ENCODE results near the gene IL16. TPM values are rescaled to one million over a fixed set of nuclear protein-coding genes. Genes with fewer than 3 reads are reported as not detected.
A peak's percentile ranks its signal among the peaks of the same experiment; 100 is the strongest.

IL16 gene
- total and polyA plus RNA-seq, 5 donors = 3.1 to 5.1 (median 4.7) TPM

GRCh38 chr15:81225161-81225671, 28.5 kb downstream of the IL16 start:
- H3K27me3 ChIP-seq (ENCODE audit: control insufficient read depth, insufficient read depth) = no peaks in the 10 kb centered on the region
- peak overlapping the region; percentile 11 for H3K27ac ChIP-seq (ENCODE audit: low read length)
- peak; percentile 68 to 88 (median 82) for DNase-seq
- intact Hi-C loops (cut with DNase I) = no loop called here
- WGBS = 62% methylated on average over 10 of the region's 10 CpGs
- ATAC-seq = peak; percentile 65 to 74
- no peak overlapping the region for H3K4me3 ChIP-seq (ENCODE audit: low read length)
- H3K4me1 ChIP-seq (ENCODE audit: control insufficient read depth, insufficient read depth, low read length) = peaks cover 12% of the 10 kb centered on the region
- H3K9me3 ChIP-seq (ENCODE audit: control insufficient read depth, low read length) = no peaks in the 10 kb centered on the region

- H3K4me1 ChIP-seq (ENCODE audit: control insufficient read depth, insufficient read depth, low read length) = peaks cover 12% of the 10 kb centered on the region
- no peak overlapping the region for H3K27ac ChIP-seq (ENCODE audit: low read length)
- H3K27me3 ChIP-seq (ENCODE audit: control insufficient read depth, insufficient read depth) = no peaks in the 10 kb centered on the region
- no peak for ATAC-seq
- no peak overlapping the region for H3K4me3 ChIP-seq (ENCODE audit: low read length)
- DNase-seq = no peak
- intact Hi-C loops (cut with DNase I) = no loop called here
- no peaks in the 10 kb centered on the region for H3K9me3 ChIP-seq (ENCODE audit: control insufficient read depth, low read length)
- WGBS = 93% methylated on average over 5 of the region's 5 CpGs
These were observed 31.0 kb downstream of the IL16 start for GRCh38 chr15:81227716-81228115.

DNA sequence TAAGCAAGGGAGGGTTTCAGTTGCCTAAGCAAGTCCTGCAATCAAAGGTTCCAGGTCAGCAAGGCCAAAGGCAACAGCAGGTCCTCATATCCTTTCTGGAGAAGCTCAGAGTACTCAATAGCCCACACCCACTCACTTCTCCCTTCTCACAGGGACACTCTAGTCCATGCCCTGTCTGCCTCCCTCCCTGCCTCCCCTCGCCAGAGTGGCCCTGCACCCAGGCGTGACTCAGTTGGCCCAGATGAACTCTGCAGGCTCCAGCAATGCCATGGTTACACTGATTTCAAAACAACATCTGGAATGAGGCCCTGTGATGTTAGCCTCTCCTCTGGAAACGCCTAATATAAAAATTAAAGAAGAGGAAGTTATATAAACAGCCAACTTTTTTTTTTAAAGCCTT, 32.9 kb downstream of the IL16 start:
- Histone ChIP-seq H3K9me3 (ENCODE audit: control insufficient read depth, low read length) (no peaks in the 10 kb centered on the region), H3K4me1 (ENCODE audit: control insufficient read depth, insufficient read depth, low read length) (peaks cover 6% of the 10 kb centered on the region), H3K27me3 (ENCODE audit: control insufficient read depth, insufficient read depth) (no peaks in the 10 kb centered on the region), H3K27ac (ENCODE audit: low read length) (peak overlapping the region; percentile 67), H3K4me3 (ENCODE audit: low read length) (no peak overlapping the region)
- intact Hi-C loops (cut with DNase I) = no loop called here
- WGBS = 45% methylated on average over 3 of the region's 3 CpGs
- ATAC-seq (peak; percentile 91 to 92), DNase-seq (peak; percentile 76 to 87 (median 82))

DNA sequence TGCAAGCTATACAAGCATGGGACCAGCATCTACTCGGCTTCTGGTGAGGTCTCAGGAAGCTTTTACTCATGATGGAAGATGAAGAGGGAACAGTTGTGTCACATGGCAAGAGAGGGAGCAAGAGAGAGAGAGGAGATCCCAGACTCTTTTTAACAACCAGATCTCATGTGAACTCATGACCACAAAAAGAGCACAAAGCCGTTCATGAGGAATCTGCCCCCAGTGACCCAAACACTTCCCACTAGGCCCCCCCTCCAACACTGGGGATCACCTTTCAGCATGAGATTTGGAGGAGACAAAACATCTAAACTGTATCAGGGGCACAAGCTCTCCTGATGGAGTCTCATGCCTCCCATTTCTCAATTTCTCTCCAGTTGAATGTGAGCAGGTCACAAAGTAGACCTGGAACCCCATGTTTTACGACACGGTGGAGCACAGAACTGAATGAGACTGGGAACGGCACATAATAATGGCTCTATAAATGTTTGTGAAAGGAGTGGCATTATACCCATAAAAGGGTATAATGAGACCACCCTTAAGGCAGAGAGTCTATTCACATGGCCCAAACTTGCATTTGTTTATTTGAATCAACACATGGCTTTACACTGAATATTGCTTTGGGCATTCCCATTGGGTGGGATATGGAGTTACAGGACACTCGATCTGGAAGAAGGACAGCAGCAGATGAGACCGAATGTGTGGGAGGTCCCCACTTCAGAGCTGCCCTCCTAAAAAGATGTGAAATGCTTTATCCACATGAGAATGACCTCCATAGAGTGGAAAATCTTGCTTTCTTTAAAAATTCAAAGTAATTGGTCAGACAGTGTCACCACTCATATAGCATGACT, 38.8 kb downstream of the IL16 start:
- DNase-seq (no peak), ATAC-seq (no peak)
- Histone ChIP-seq H3K27ac (ENCODE audit: low read length) (no peak overlapping the region), H3K4me1 (ENCODE audit: control insufficient read depth, insufficient read depth, low read length) (peaks cover 2% of the 10 kb centered on the region), H3K27me3 (ENCODE audit: control insufficient read depth, insufficient read depth) (no peaks in the 10 kb centered on the region), H3K9me3 (ENCODE audit: control insufficient read depth, low read length) (no peaks in the 10 kb centered on the region), H3K4me3 (ENCODE audit: low read length) (no peak overlapping the region)
- intact Hi-C loops (cut with DNase I) = no loop called here
- WGBS = 92% methylated on average over 7 of the region's 7 CpGs

- ATAC-seq (peak; percentile 72 to 88), DNase-seq (peak in 1 of 3 donors; percentile 31)
- Histone ChIP-seq H3K4me3 (ENCODE audit: low read length) (no peak overlapping the region), H3K4me1 (ENCODE audit: control insufficient read depth, insufficient read depth, low read length) (no peaks in the 10 kb centered on the region), H3K9me3 (ENCODE audit: control insufficient read depth, low read length) (no peaks in the 10 kb centered on the region), H3K27ac (ENCODE audit: low read length) (peak overlapping the region; percentile 72), H3K27me3 (ENCODE audit: control insufficient read depth, insufficient read depth) (no peaks in the 10 kb centered on the region)
- intact Hi-C loops (cut with DNase I) = no loop called here
These were observed 42.5 kb downstream of the IL16 start for GRCh38 chr15:81239190-81239589.

GRCh38 chr15:81242778-81243177, 46.1 kb downstream of the IL16 start:
- Histone ChIP-seq H3K4me3 (ENCODE audit: low read length) (no peak overlapping the region), H3K4me1 (ENCODE audit: control insufficient read depth, insufficient read depth, low read length) (no peaks in the 10 kb centered on the region), H3K27ac (ENCODE audit: low read length) (no peak overlapping the region), H3K9me3 (ENCODE audit: control insufficient read depth, low read length) (no peaks in the 10 kb centered on the region), H3K27me3 (ENCODE audit: control insufficient read depth, insufficient read depth) (no peaks in the 10 kb centered on the region)
- intact Hi-C loops (cut with DNase I) = no loop called here
- WGBS = 64% methylated on average over 1 of the region's 1 CpG
- ATAC-seq = no peak
- DNase-seq = no peak

- Histone ChIP-seq H3K27me3 (ENCODE audit: control insufficient read depth, insufficient read depth) (no peaks in the 10 kb centered on the region), H3K9me3 (ENCODE audit: control insufficient read depth, low read length) (no peaks in the 10 kb centered on the region), H3K4me3 (ENCODE audit: low read length) (no peak overlapping the region), H3K4me1 (ENCODE audit: control insufficient read depth, insufficient read depth, low read length) (no peaks in the 10 kb centered on the region), H3K27ac (ENCODE audit: low read length) (no peak overlapping the region)
- no peak for ATAC-seq
- DNase-seq = no peak
- 92% methylated on average over 1 of the region's 1 CpG for WGBS
- intact Hi-C loops (cut with DNase I) = no loop called here
These were observed 47.6 kb downstream of the IL16 start for GRCh38 chr15:81244306-81244705.

- intact Hi-C loops (cut with DNase I) = no loop called here
- DNase-seq (no peak), ATAC-seq (no peak)
- no peaks in the 10 kb centered on the region for H3K9me3 ChIP-seq (ENCODE audit: control insufficient read depth, low read length)
- peaks cover 2% of the 10 kb centered on the region for H3K4me1 ChIP-seq (ENCODE audit: control insufficient read depth, insufficient read depth, low read length)
- no peak overlapping the region for H3K27ac ChIP-seq (ENCODE audit: low read length)
- 89% methylated on average over 2 of the region's 2 CpGs for WGBS
- H3K27me3 ChIP-seq (ENCODE audit: control insufficient read depth, insufficient read depth) = no peaks in the 10 kb centered on the region
- no peak overlapping the region for H3K4me3 ChIP-seq (ENCODE audit: low read length)
These were observed 57.2 kb downstream of the IL16 start for GRCh38 chr15:81253846-81254245.

DNA sequence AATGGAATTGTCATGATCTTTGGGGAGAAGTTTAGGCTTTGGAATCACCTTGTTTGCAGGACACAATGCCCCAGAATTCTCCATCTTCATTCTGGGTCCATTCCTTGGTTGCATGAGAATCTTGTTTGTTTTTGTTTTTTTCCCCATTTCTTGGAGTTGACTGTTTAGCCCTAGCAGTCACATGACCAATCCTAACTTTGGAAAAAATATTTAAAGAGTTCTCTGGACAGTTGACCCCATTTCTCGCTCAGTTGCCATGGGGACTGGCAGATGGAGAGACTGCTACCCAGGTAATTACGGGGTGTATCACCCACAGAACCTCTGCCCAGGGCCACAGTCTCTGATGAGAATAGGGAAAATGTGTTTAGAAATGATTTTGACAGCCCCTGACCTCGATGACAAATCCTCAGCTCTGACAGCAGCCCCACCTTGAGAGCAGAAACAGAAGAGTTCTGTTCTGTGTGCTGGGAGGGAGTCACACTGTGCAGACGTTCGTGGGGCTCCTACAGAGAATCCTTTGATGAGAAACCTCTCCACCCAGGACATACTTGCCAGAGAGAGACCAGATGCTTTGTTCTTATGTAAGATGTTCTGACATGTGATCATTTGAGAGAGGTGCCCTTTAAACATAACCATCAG, 57.7 kb downstream of the IL16 start:
- H3K27me3 ChIP-seq (ENCODE audit: control insufficient read depth, insufficient read depth) = no peaks in the 10 kb centered on the region
- WGBS = 60% methylated on average over 5 of the region's 5 CpGs
- intact Hi-C loops (cut with DNase I) = no loop called here
- no peak for ATAC-seq
- H3K9me3 ChIP-seq (ENCODE audit: control insufficient read depth, low read length) = no peaks in the 10 kb centered on the region
- peaks cover 2% of the 10 kb centered on the region for H3K4me1 ChIP-seq (ENCODE audit: control insufficient read depth, insufficient read depth, low read length)
- DNase-seq = no peak
- H3K27ac ChIP-seq (ENCODE audit: low read length) = no peak overlapping the region
- no peak overlapping the region for H3K4me3 ChIP-seq (ENCODE audit: low read length)

GRCh38 chr15:81254916-81255290, 58.2 kb downstream of the IL16 start:
- no peak for ATAC-seq
- no peak overlapping the region for H3K27ac ChIP-seq (ENCODE audit: low read length)
- intact Hi-C loops (cut with DNase I) = loop anchor here in 1 of 4 donors (5.0 kb wide), 1 partner anchor 103 kb away; no protein-coding TSS in a partner anchor

DNA sequence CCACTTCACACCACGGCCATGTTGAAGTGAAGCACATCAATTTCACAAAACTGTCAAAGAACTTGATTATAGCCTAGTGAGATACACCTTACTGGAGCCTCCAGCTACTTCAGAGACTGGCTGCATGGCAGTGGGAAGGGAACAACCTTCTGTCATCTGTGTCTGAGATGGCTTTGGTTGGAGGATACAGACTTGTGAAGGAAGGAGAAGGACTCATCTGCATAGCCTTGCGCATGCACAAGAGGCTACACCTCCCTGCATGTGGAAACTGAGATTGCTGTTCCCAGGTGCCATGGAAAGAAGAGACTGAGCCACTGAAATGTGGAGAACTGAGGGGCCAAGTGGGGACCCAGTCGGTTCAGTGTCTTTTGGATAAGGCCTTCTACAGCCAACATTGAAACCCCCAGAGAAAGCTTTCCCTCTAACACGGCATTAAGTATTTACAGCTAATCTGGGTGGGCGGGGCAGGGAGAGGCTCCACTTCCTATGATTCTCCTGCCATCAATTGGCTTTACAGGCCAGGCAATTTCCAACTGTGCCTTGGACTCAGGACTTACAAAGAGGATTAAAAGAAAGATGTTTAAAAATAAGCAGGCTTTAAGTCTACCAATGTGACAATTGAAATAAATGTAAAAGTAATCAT, 58.8 kb downstream of the IL16 start:
- ATAC-seq = no peak
- Histone ChIP-seq H3K27ac (ENCODE audit: low read length) (no peak overlapping the region), H3K4me1 (ENCODE audit: control insufficient read depth, insufficient read depth, low read length) (peaks cover 2% of the 10 kb centered on the region), H3K4me3 (ENCODE audit: low read length) (no peak overlapping the region), H3K9me3 (ENCODE audit: control insufficient read depth, low read length) (no peaks in the 10 kb centered on the region), H3K27me3 (ENCODE audit: control insufficient read depth, insufficient read depth) (no peaks in the 10 kb centered on the region)
- 71% methylated on average over 5 of the region's 5 CpGs for WGBS
- intact Hi-C loops (cut with DNase I) = loop anchor here in 1 of 4 donors (5.0 kb wide), 1 partner anchor 103 kb away; no protein-coding TSS in a partner anchor
- no peak for DNase-seq

More at GRCh38 chr15:81254916-81255290, 58.2 kb downstream of the IL16 start:
- no peaks in the 10 kb centered on the region for H3K9me3 ChIP-seq (ENCODE audit: control insufficient read depth, low read length)
- H3K4me1 ChIP-seq (ENCODE audit: control insufficient read depth, insufficient read depth, low read length) = peaks cover 2% of the 10 kb centered on the region
- DNase-seq = no peak
- no peaks in the 10 kb centered on the region for H3K27me3 ChIP-seq (ENCODE audit: control insufficient read depth, insufficient read depth)
- no peak overlapping the region for H3K4me3 ChIP-seq (ENCODE audit: low read length)
- 93% methylated on average over 3 of the region's 3 CpGs for WGBS
